HEK293T (cell line): Measurements from ENCODE around the gene CNBD2.

Experiments
- CTCF ChIA-PET: fragments of 350-600 bp; formaldehyde crosslinking; extraction: SDS; loops from one replicate; lab custom pipeline; 2021; ENCODE audit warnings: antibody characterized with exemption, inconsistent platforms; lab: Yijun Ruan, JAX
- POLR2A ChIA-PET: fragments of 350-600 bp; formaldehyde crosslinking; extraction: SDS; loops from one replicate; lab custom pipeline; 2020; ENCODE audit warnings: antibody characterized with exemption, inconsistent platforms; lab: Yijun Ruan, JAX
- DNase-seq: peaks from one replicate; pipeline ENCODE4 v3.0.0; 2012; ENCODE audit warnings: mixed read lengths; ENCODE audit errors: extremely low spot score
- ARNT ChIP-seq: fragments of 450-650 bp; IDR thresholded peaks from 2 replicates; pipeline ENCODE4 v1.6.1; 2017; ENCODE audit warnings: mild to moderate bottlenecking
- BHLHE40 ChIP-seq: fragments of 450-650 bp; IDR thresholded peaks from 2 replicates; pipeline ENCODE4 v1.6.1; 2016; ENCODE audit warnings: mild to moderate bottlenecking, moderate library complexity, borderline replicate concordance
- CTBP1 ChIP-seq: fragments of 450-650 bp; IDR thresholded peaks from 2 replicates; pipeline ENCODE4 v1.6.1; 2016; ENCODE audit warnings: borderline replicate concordance
- ELF4 ChIP-seq: fragments of 450-650 bp; IDR thresholded peaks from 2 replicates; pipeline ENCODE4 v1.6.1; 2017; ENCODE audit warnings: antibody characterized with exemption
- FOXA1 ChIP-seq: fragments of 450-650 bp; IDR thresholded peaks from 2 replicates; pipeline ENCODE4 v1.6.1; 2016; ENCODE audit warnings: mild to moderate bottlenecking
- FOXK2 ChIP-seq: fragments of 450-650 bp; IDR thresholded peaks from 2 replicates; pipeline ENCODE4 v1.6.1; 2016; ENCODE audit warnings: mild to moderate bottlenecking
- FOXM1 ChIP-seq: fragments of 450-650 bp; IDR thresholded peaks from 2 replicates; pipeline ENCODE4 v1.6.1; 2017; ENCODE audit warnings: mild to moderate bottlenecking, borderline replicate concordance
- HDGF ChIP-seq: fragments of 450-650 bp; IDR thresholded peaks from 2 replicates; pipeline ENCODE4 v1.6.1; 2017; ENCODE audit warnings: antibody characterized with exemption, borderline replicate concordance
- L3MBTL2 ChIP-seq: fragments of 450-650 bp; conservative IDR thresholded peaks from 2 replicates; pipeline ENCODE4 v1.6.1; 2016; ENCODE audit warnings: mild to moderate bottlenecking
- LEF1 ChIP-seq: fragments of 450-650 bp; IDR thresholded peaks from 2 replicates; pipeline ENCODE4 v1.6.1; 2017; ENCODE audit warnings: mild to moderate bottlenecking, borderline replicate concordance
- NFRKB ChIP-seq: fragments of 450-650 bp; IDR thresholded peaks from 2 replicates; pipeline ENCODE4 v1.6.1; 2016; ENCODE audit warnings: mild to moderate bottlenecking, moderate library complexity
- PKNOX1 ChIP-seq: fragments of 450-650 bp; IDR thresholded peaks from 2 replicates; pipeline ENCODE4 v1.6.1; 2016
- SP1 ChIP-seq: fragments of 450-650 bp; IDR thresholded peaks from 2 replicates; pipeline ENCODE4 v1.6.1; 2017
- SUZ12 ChIP-seq: fragments of 450-650 bp; IDR thresholded peaks from 2 replicates; pipeline ENCODE4 v1.6.1; 2016; ENCODE audit warnings: mild to moderate bottlenecking
- TARDBP ChIP-seq: fragments of 450-650 bp; IDR thresholded peaks from 2 replicates; pipeline ENCODE4 v1.6.1; 2016
- ZNF384 ChIP-seq: fragments of 450-650 bp; IDR thresholded peaks from 2 replicates; pipeline ENCODE4 v1.6.1; 2016

CNBD2 gene

GRCh38 chr20:35981969-35982368, 13.6 kb downstream of the CNBD2 start:
- no peak for TF ChIP-seq BHLHE40
- TF ChIP-seq PKNOX1, result no peak
- no peak for TF ChIP-seq FOXM1
- TF ChIP-seq ARNT, result no peak
- TF ChIP-seq SUZ12, result no peak
- no peak for TF ChIP-seq HDGF
- no peak for TF ChIP-seq CTBP1
- no peak for TF ChIP-seq L3MBTL2
- TF ChIP-seq FOXA1, result no peak
- TF ChIP-seq FOXK2, result no peak
- no peak for TF ChIP-seq NFRKB
- no peak for TF ChIP-seq ELF4
- TF ChIP-seq SP1, result no peak
- no peak for TF ChIP-seq ZNF384
- no peak for TF ChIP-seq TARDBP
- no peak for TF ChIP-seq LEF1
- POLR2A ChIA-PET, result interaction anchor here (3.5 kb wide), 1 partner anchor 28 kb away, joined by 15 read pairs; the partner anchor contains the start of gene SCAND1
- CTCF ChIA-PET, result interaction anchor here (2.0 to 2.1 kb wide), 2 partner anchors 11 to 28 kb away, joined by 7 to 10 read pairs; partner anchors contain the start of gene SCAND1
- DNase-seq, result no peak

GRCh38 chr20:35984382-35984781, 16.0 kb downstream of the CNBD2 start:
- no peak for TF ChIP-seq SP1
- no peak for TF ChIP-seq BHLHE40
- TF ChIP-seq L3MBTL2, result no peak
- TF ChIP-seq FOXK2, result no peak
- TF ChIP-seq SUZ12, result no peak
- TF ChIP-seq LEF1, result no peak
- no peak for TF ChIP-seq HDGF
- POLR2A ChIA-PET, result interaction anchor here (0.6 to 2.0 kb wide), 2 partner anchors 30 to 315 kb away, joined by 3 to 6 read pairs; partner anchors contain the start of gene SCAND1
- DNase-seq, result no peak
- CTCF ChIA-PET, result interaction anchor here (0.8 to 1.0 kb wide), 3 partner anchors 8 to 30 kb away, joined by 3 to 6 read pairs (median 3); partner anchors contain the start of gene SCAND1

- no peak for DNase-seq
- no peak for TF ChIP-seq FOXK2
- no peak for TF ChIP-seq L3MBTL2
- TF ChIP-seq HDGF, result no peak
- no peak for TF ChIP-seq NFRKB
- POLR2A ChIA-PET, result interaction anchor here (2.0 kb wide), 1 partner anchor 31 kb away, joined by 6 read pairs; the partner anchor contains the start of gene SCAND1
- CTCF ChIA-PET, result no interaction called here
These were observed 17.4 kb downstream of the CNBD2 start for GRCh38 chr20:35985806-35986205.

- TF ChIP-seq FOXM1 (no peak), LEF1 (no peak), SUZ12 (no peak)
- ChIA-PET CTCF (no interaction called here), POLR2A (no interaction called here)
- DNase-seq, result no peak
These were observed 20.6 kb downstream of the CNBD2 start for GRCh38 chr20:35988910-35989463.

GRCh38 chr20:35991142-35991771, 22.9 kb downstream of the CNBD2 start:
- POLR2A ChIA-PET, result interaction anchor here (1.4 to 1.7 kb wide), 3 partner anchors 36 to 249 kb away, joined by 3 to 7 read pairs (median 4); partner anchors contain the start of genes RBM39 and SCAND1
- no peak for TF ChIP-seq HDGF
- no peak for TF ChIP-seq ELF4
- TF ChIP-seq FOXM1, result no peak
- no peak for TF ChIP-seq BHLHE40
- TF ChIP-seq LEF1, result no peak
- TF ChIP-seq ARNT, result no peak
- no peak for TF ChIP-seq L3MBTL2
- TF ChIP-seq PKNOX1, result no peak
- TF ChIP-seq SUZ12, result no peak
- TF ChIP-seq FOXK2, result no peak
- TF ChIP-seq NFRKB, result no peak
- TF ChIP-seq ZNF384, result no peak
- TF ChIP-seq CTBP1, result no peak
- no peak for TF ChIP-seq SP1
- TF ChIP-seq FOXA1, result no peak
- DNase-seq, result peak; percentile 57
- CTCF ChIA-PET, result interaction anchor here (0.5 to 2.4 kb wide), 13 partner anchors 11 to 540 kb away, joined by 3 to 19 read pairs (median 3); partner anchors contain the start of gene SCAND1

- no peak for TF ChIP-seq FOXK2
- no peak for TF ChIP-seq ZNF384
- TF ChIP-seq ARNT, result no peak
- TF ChIP-seq HDGF, result no peak
- no peak for TF ChIP-seq ELF4
- TF ChIP-seq LEF1, result no peak
- TF ChIP-seq FOXM1, result no peak
- TF ChIP-seq NFRKB, result no peak
- no peak for TF ChIP-seq L3MBTL2
- TF ChIP-seq FOXA1, result no peak
- no peak for TF ChIP-seq PKNOX1
- no peak for TF ChIP-seq SP1
- TF ChIP-seq BHLHE40, result no peak
- TF ChIP-seq SUZ12, result no peak
- TF ChIP-seq TARDBP, result no peak
- no peak for TF ChIP-seq CTBP1
- peak; percentile 81 for DNase-seq
- CTCF ChIA-PET, result interaction anchor here (0.6 to 1.9 kb wide), 27 partner anchors 8 to 1155 kb away, joined by 3 to 45 read pairs (median 5); partner anchors contain the start of gene SCAND1
- POLR2A ChIA-PET, result interaction anchor here (0.6 to 1.7 kb wide), 2 partner anchors 39 to 55 kb away, joined by 3 to 8 read pairs; partner anchors contain the start of gene SCAND1
These were observed 24.4 kb downstream of the CNBD2 start for GRCh38 chr20:35992713-35993335.
